ENCODE results near the gene ATP2B2.

- TF ChIP-seq ZFP30 (CRISPR knock-in tag; IDR thresholded peaks at IDR 0.05) = no peak
- TF ChIP-seq, protein P1, sequence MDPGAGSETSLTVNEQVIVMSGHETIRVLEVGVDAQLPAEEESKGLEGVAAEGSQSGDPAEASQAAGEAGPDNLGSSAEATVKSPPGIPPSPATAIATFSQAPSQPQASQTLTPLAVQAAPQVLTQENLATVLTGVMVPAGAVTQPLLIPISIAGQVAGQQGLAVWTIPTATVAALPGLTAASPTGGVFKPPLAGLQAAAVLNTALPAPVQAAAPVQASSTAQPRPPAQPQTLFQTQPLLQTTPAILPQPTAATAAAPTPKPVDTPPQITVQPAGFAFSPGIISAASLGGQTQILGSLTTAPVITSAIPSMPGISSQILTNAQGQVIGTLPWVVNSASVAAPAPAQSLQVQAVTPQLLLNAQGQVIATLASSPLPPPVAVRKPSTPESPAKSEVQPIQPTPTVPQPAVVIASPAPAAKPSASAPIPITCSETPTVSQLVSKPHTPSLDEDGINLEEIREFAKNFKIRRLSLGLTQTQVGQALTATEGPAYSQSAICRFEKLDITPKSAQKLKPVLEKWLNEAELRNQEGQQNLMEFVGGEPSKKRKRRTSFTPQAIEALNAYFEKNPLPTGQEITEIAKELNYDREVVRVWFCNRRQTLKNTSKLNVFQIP (CRISPR knock-in tag; IDR thresholded peaks at IDR 0.05; ENCODE audit: borderline replicate concordance, low read depth) = no peak
- no peak for TF ChIP-seq ZC3H10 (CRISPR knock-in tag; IDR thresholded peaks at IDR 0.05)
- TF ChIP-seq, protein P2, sequence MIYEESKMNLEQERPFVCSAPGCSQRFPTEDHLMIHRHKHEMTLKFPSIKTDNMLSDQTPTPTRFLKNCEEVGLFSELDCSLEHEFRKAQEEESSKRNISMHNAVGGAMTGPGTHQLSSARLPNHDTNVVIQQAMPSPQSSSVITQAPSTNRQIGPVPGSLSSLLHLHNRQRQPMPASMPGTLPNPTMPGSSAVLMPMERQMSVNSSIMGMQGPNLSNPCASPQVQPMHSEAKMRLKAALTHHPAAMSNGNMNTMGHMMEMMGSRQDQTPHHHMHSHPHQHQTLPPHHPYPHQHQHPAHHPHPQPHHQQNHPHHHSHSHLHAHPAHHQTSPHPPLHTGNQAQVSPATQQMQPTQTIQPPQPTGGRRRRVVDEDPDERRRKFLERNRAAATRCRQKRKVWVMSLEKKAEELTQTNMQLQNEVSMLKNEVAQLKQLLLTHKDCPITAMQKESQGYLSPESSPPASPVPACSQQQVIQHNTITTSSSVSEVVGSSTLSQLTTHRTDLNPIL (CRISPR knock-in tag; IDR thresholded peaks at IDR 0.05; ENCODE audit: low read depth) = no peak
- no peak for TF ChIP-seq ARNTL (CRISPR knock-in tag; IDR thresholded peaks at IDR 0.05; ENCODE audit: borderline replicate concordance, low read depth)
- TF ChIP-seq, protein P3, sequence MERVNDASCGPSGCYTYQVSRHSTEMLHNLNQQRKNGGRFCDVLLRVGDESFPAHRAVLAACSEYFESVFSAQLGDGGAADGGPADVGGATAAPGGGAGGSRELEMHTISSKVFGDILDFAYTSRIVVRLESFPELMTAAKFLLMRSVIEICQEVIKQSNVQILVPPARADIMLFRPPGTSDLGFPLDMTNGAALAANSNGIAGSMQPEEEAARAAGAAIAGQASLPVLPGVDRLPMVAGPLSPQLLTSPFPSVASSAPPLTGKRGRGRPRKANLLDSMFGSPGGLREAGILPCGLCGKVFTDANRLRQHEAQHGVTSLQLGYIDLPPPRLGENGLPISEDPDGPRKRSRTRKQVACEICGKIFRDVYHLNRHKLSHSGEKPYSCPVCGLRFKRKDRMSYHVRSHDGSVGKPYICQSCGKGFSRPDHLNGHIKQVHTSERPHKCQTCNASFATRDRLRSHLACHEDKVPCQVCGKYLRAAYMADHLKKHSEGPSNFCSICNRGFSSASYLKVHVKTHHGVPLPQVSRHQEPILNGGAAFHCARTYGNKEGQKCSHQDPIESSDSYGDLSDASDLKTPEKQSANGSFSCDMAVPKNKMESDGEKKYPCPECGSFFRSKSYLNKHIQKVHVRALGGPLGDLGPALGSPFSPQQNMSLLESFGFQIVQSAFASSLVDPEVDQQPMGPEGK (CRISPR knock-in tag; IDR thresholded peaks at IDR 0.05; ENCODE audit: borderline replicate concordance) = no peak
Observed at GRCh38 chr3:10521772-10522441, 16.5 kb upstream of the ATP2B2 start.

All from SK-N-SH treated with all-trans-retinoic acid at 6 μM for 48 hours (cell line).